H9 (cell line): ENCODE data around the gene SLC13A4. TPM values are rescaled to one million over a fixed set of nuclear protein-coding genes. Genes with fewer than 3 reads are reported as not detected.
A peak's percentile ranks its signal among the peaks of the same experiment; 100 is the strongest.
"Not testable (repeated sequence)": the region's sequence is repeated elsewhere in the genome, so short reads cannot be mapped to it uniquely, and the experiment has no call there.

Experiments
- DNase-seq: peaks from one replicate; pipeline ENCODE4 v3.0.0-alpha.2; 2017
- H2AFZ ChIP-seq: one replicate; pipeline ENCODE4 v1.6.1; 2013; ENCODE audit warnings: mild to moderate bottlenecking, low read length, control low read depth, moderate library complexity
- H2AK5ac ChIP-seq: 2 replicates; pipeline ENCODE4 v1.6.1; 2013; ENCODE audit warnings: low read length, control low read depth, mixed read lengths; ENCODE audit not compliant: insufficient read length
- H2BK120ac ChIP-seq: one replicate; pipeline ENCODE4 v1.6.1; 2013; ENCODE audit warnings: low read depth, mild to moderate bottlenecking, low read length, control low read depth, inconsistent platforms; ENCODE audit not compliant: poor library complexity, severe bottlenecking
- H2BK12ac ChIP-seq: 2 replicates; pipeline ENCODE4 v1.6.1; 2013; ENCODE audit warnings: low read length, control low read depth, mixed read lengths, low read depth; ENCODE audit not compliant: insufficient read length
- H2BK15ac ChIP-seq: 2 replicates; pipeline ENCODE4 v1.6.1; 2013; ENCODE audit warnings: low read depth, low read length, control low read depth
- H2BK20ac ChIP-seq: one replicate; pipeline ENCODE4 v1.6.1; 2013; ENCODE audit warnings: low read depth, mild to moderate bottlenecking, low read length, control low read depth, inconsistent platforms; ENCODE audit not compliant: poor library complexity, severe bottlenecking
- H2BK5ac ChIP-seq: 2 replicates; pipeline ENCODE4 v1.6.1; 2013; ENCODE audit warnings: low read length, control low read depth, mixed read lengths; ENCODE audit not compliant: insufficient read length
- H3K14ac ChIP-seq: 2 replicates; pipeline ENCODE4 v1.6.1; 2013; ENCODE audit warnings: low read length, control low read depth; ENCODE audit not compliant: insufficient read depth
- H3K18ac ChIP-seq: 2 replicates; pipeline ENCODE4 v1.6.1; 2013; ENCODE audit warnings: low read depth, mild to moderate bottlenecking, mixed read lengths, low read length, control low read depth; ENCODE audit not compliant: insufficient read length
- H3K23ac ChIP-seq: 2 replicates; pipeline ENCODE4 v1.6.1; 2013; ENCODE audit warnings: low read length, control low read depth, mixed read lengths, low read depth; ENCODE audit not compliant: insufficient read length
- H3K23me2 ChIP-seq: 2 replicates; pipeline ENCODE4 v1.6.1; 2013; ENCODE audit warnings: low read depth, mild to moderate bottlenecking, mixed read lengths, low read length, control low read depth; ENCODE audit not compliant: insufficient read length, poor library complexity, severe bottlenecking
- H3K27ac ChIP-seq: 2 replicates; pipeline ENCODE4 v1.5.1; 2013; ENCODE audit warnings: low read length, control low read depth, mixed read lengths, low read depth; ENCODE audit not compliant: insufficient read length
- H3K27me3 ChIP-seq: 2 replicates; pipeline ENCODE4 v1.6.1; 2013; ENCODE audit warnings: low read length, control low read depth, inconsistent platforms; ENCODE audit not compliant: insufficient read depth
- H3K4ac ChIP-seq: 2 replicates; pipeline ENCODE4 v1.6.1; 2013; ENCODE audit warnings: low read depth, mild to moderate bottlenecking, control low read depth, inconsistent platforms, low read length, moderate library complexity
- H3K4me1 ChIP-seq: 2 replicates; pipeline ENCODE4 v1.6.1; 2013; ENCODE audit warnings: low read length, control low read depth, inconsistent platforms; ENCODE audit not compliant: insufficient read depth
- H3K4me2 ChIP-seq: 2 replicates; pipeline ENCODE4 v1.6.1; 2013; ENCODE audit warnings: low read length, control low read depth, mixed read lengths; ENCODE audit not compliant: insufficient read length, insufficient read depth
- H3K56ac ChIP-seq: 2 replicates; pipeline ENCODE4 v1.6.1; 2013; ENCODE audit warnings: low read depth, mild to moderate bottlenecking, mixed read lengths, low read length, control low read depth; ENCODE audit not compliant: insufficient read length
- H3K79me1 ChIP-seq: 2 replicates; pipeline ENCODE4 v1.6.1; 2013; ENCODE audit warnings: low read depth, mild to moderate bottlenecking, moderate library complexity, low read length, control low read depth, inconsistent platforms; ENCODE audit not compliant: insufficient read depth, poor library complexity, severe bottlenecking
- H3K79me2 ChIP-seq: 2 replicates; pipeline ENCODE4 v1.6.1; 2013; ENCODE audit warnings: low read length, control low read depth, inconsistent platforms; ENCODE audit not compliant: insufficient read depth
- H3K9ac ChIP-seq: 2 replicates; pipeline ENCODE4 v1.6.1; 2013; ENCODE audit warnings: low read length, control low read depth, mixed read lengths; ENCODE audit not compliant: insufficient read length; ENCODE audit errors: extremely low read depth
- H3K9me3 ChIP-seq: one replicate; pipeline ENCODE4 v1.6.1; 2013; ENCODE audit warnings: low read depth, low read length, inconsistent platforms; ENCODE audit not compliant: control insufficient read depth
- H3T11ph ChIP-seq: one replicate; pipeline ENCODE4 v1.6.1; 2013; ENCODE audit warnings: mild to moderate bottlenecking, low read length, control low read depth, inconsistent platforms
- H4K20me1 ChIP-seq: one replicate; pipeline ENCODE4 v1.6.1; 2013; ENCODE audit not compliant: control insufficient read depth, insufficient read length, insufficient read depth
- H4K5ac ChIP-seq: 2 replicates; pipeline ENCODE4 v1.6.1; 2013; ENCODE audit warnings: low read depth, mild to moderate bottlenecking, mixed read lengths, low read length, control low read depth; ENCODE audit not compliant: insufficient read length
- H4K8ac ChIP-seq: replicated peaks from 2 replicates; pipeline ENCODE4 v1.6.1; 2013; ENCODE audit warnings: low read length, control low read depth, mixed read lengths, low read depth; ENCODE audit not compliant: insufficient read length
- H4K91ac ChIP-seq: 2 replicates; pipeline ENCODE4 v1.6.1; 2013; ENCODE audit warnings: low read depth, mild to moderate bottlenecking, moderate library complexity, mixed read lengths, low read length, control low read depth; ENCODE audit not compliant: insufficient read length
- H3K27ac Mint-ChIP-seq, 3 experiments: 2 replicates in 2 of 3; 3 replicates in 1 of 3; pipeline ENCODE4 v1.8.0; 2020 to 2021; ENCODE audit warnings: mixed read lengths in 3 of 3, mild to moderate bottlenecking in 1 of 3, moderate library complexity in 1 of 3
- H3K27me3 Mint-ChIP-seq: 2 replicates; pipeline ENCODE4 v1.8.0; 2021; ENCODE audit warnings: low read depth, mild to moderate bottlenecking, moderate library complexity, mixed read lengths
- H3K36me3 Mint-ChIP-seq, 3 experiments: 2 replicates in 2 of 3; 3 replicates in 1 of 3; pipeline ENCODE4 v1.8.0; 2020 to 2021; ENCODE audit warnings: low read depth in 3 of 3, mixed read lengths in 3 of 3; ENCODE audit not compliant: insufficient read depth in 1 of 3
- H3K4me1 Mint-ChIP-seq, 2 experiments: 2 replicates each; pipeline ENCODE4 v1.8.0; 2020; ENCODE audit warnings: mixed read lengths in 2 of 2
- H3K4me3 Mint-ChIP-seq, 2 experiments: 2 replicates in 1 of 2; 3 replicates in 1 of 2; pipeline ENCODE4 v1.8.0; 2020 to 2021; ENCODE audit warnings: mild to moderate bottlenecking in 2 of 2, mixed read lengths in 2 of 2, moderate library complexity in 1 of 2
- H3K9me3 Mint-ChIP-seq, 2 experiments: 2 replicates in 1 of 2; 3 replicates in 1 of 2; pipeline ENCODE4 v1.8.0; 2020; ENCODE audit warnings: mild to moderate bottlenecking in 2 of 2, mixed read lengths in 2 of 2, moderate library complexity in 1 of 2
- CTCF ChIP-seq: fragments of 200-600 bp; sonication (generic); conservative IDR thresholded peaks from 3 replicates; pipeline ENCODE4 v1.8.0; 2021; ENCODE audit warnings: antibody characterized with exemption, mild to moderate bottlenecking
- WGBS: extraction: QIAGEN DNeasy Blood & Tissue Kit; methylation state at CpG from one replicate; pipeline ENCODE4 v1.1.7; 2013; ENCODE audit warnings: missing lambda C conversion rate, low lambda C conversion rate, mixed read lengths; ENCODE audit not compliant: insufficient read length; ENCODE audit errors: extremely low coverage; 5-methylcytosine and 5-hydroxymethylcytosine counted together
- total RNA-seq: library from RNA; stranded (reverse); gene quantifications from 2 replicates; pipeline ENCODE4 v1.2.1, GENCODE V29; 2021

The SLC13A4 gene
- total RNA-seq, 1 experiment from 2014 or later: 3.5 TPM

GRCh38 chr7:135669774-135670173, 58.2 kb downstream of the SLC13A4 start:
- Histone ChIP-seq H3K4ac (no peak overlapping the region), H3T11ph (no peak overlapping the region), H2BK20ac (no peak overlapping the region), H3K79me2 (peaks cover 5% of the 10 kb centered on the region; the same call in 1 of the 2 replicates), H3K9me3 (no peaks in the 10 kb centered on the region), H4K20me1 (no peaks in the 10 kb centered on the region), H2BK12ac (no peak overlapping the region), H3K14ac (no peak overlapping the region), H3K56ac (no peak overlapping the region), H2AK5ac (no peak overlapping the region), H2BK120ac (no peak overlapping the region), H3K27ac (no peak overlapping the region), H3K4me2 (no peak overlapping the region), H4K8ac (no peak overlapping the region), H2BK5ac (no peak overlapping the region), H3K4me1 (no peaks in the 10 kb centered on the region), H3K9ac (no peak overlapping the region), H4K5ac (no peak overlapping the region), H3K23ac (no peak overlapping the region), H4K91ac (no peak overlapping the region), H3K18ac (no peak overlapping the region), H3K79me1 (peaks cover 3% of the 10 kb centered on the region), H3K27me3 (no peaks in the 10 kb centered on the region), H3K23me2 (no peaks in the 10 kb centered on the region), H2AFZ (no peak overlapping the region), H2BK15ac (no peak overlapping the region)
- no peak for TF ChIP-seq CTCF
- Mint-ChIP-seq H3K4me1 (peaks cover 4 to 8% of the 10 kb centered on the region in 2 experiments; a peak in 3 of 4 replicates), H3K27ac (peak overlapping the region in 1 of 3 experiments; percentile 40; a peak in 3 of 7 replicates), H3K4me3 (no peak overlapping the region), H3K36me3 (peaks cover 16 to 40% (median 25%) of the 10 kb centered on the region in 3 experiments), H3K9me3 (peaks cover 0 to 7% of the 10 kb centered on the region in 2 experiments; a peak in 2 of 5 replicates), H3K27me3 (no peaks in the 10 kb centered on the region)
- no peak for DNase-seq
- WGBS: no CpG with 5 or more reads among the region's 1 CpG

- H2BK15ac ChIP-seq, H3K79me1 ChIP-seq: not testable (repeated sequence)
These were observed 59.1 kb downstream of the SLC13A4 start for GRCh38 chr7:135668852-135669395.

More at GRCh38 chr7:135668852-135669395, 59.1 kb downstream of the SLC13A4 start:
- Mint-ChIP-seq H3K4me1 (peaks cover 10 to 12% of the 10 kb centered on the region in 2 experiments), H3K27ac (peak overlapping the region in 1 of 3 experiments; percentile 42; a peak in 1 of 7 replicates), H3K36me3 (peaks cover 16 to 32% (median 21%) of the 10 kb centered on the region in 3 experiments)
- H3K27me3 ChIP-seq, H3K27ac ChIP-seq, H3K4me3 Mint-ChIP-seq, H2AFZ ChIP-seq, DNase-seq, H2BK5ac ChIP-seq, H3K9me3 ChIP-seq, H3K18ac ChIP-seq, H3K4ac ChIP-seq, H3K56ac ChIP-seq, H3K23ac ChIP-seq, H4K8ac ChIP-seq, H2AK5ac ChIP-seq, H3K9me3 Mint-ChIP-seq, H3K79me2 ChIP-seq, H2BK12ac ChIP-seq, H3K9ac ChIP-seq, H3K4me2 ChIP-seq, H4K91ac ChIP-seq, H3K14ac ChIP-seq, H3K4me1 ChIP-seq, H3T11ph ChIP-seq, H3K23me2 ChIP-seq, H2BK120ac ChIP-seq, H4K5ac ChIP-seq, H3K27me3 Mint-ChIP-seq, H2BK20ac ChIP-seq, H4K20me1 ChIP-seq: not testable (repeated sequence)
- WGBS: no CpG with 5 or more reads among the region's 6 CpGs
